CD4-positive, CD25-positive, alpha-beta regulatory T cell (primary cell): Measurements from ENCODE around the gene ALG1L2. TPM values are rescaled to one million over a fixed set of nuclear protein-coding genes. Genes with fewer than 3 reads are reported as not detected.
A peak's percentile ranks its signal among the peaks of the same experiment; 100 is the strongest.
"Not testable (repeated sequence)": the region's sequence is repeated elsewhere in the genome, so short reads cannot be mapped to it uniquely, and the experiment has no call there.

Source experiments
- ATAC-seq, 2 donors: fragments of 150-1000 bp; cut with Tn5 transposase; one replicate each; pipeline ENCODE4 v1.10.0; 2021; ENCODE audit warnings: low read depth in 2 of 2, moderate number of reproducible peaks in 2 of 2, moderate library complexity in 1 of 2
- DNase-seq, 3 donors: peaks; one replicate each; pipeline versions ENCODE4 v3.0.0 to v3.0.0-alpha.2; 2012 to 2022; ENCODE audit warnings: mixed read lengths in 1 of 3
- H3K27ac ChIP-seq: one replicate; pipeline ENCODE4 v1.7.0; 2013; ENCODE audit warnings: mild to moderate bottlenecking, low read length; ENCODE audit not compliant: insufficient read depth, poor library complexity, severe bottlenecking
- H3K27me3 ChIP-seq: one replicate; pipeline ENCODE4 v1.7.0; 2013; ENCODE audit warnings: low read length; ENCODE audit not compliant: control insufficient read depth, insufficient read depth
- H3K36me3 ChIP-seq: one replicate; pipeline ENCODE4 v1.7.0; 2013; ENCODE audit warnings: mild to moderate bottlenecking, low read length, moderate library complexity; ENCODE audit not compliant: control insufficient read depth, insufficient read depth
- H3K4me1 ChIP-seq: 2 replicates; pipeline ENCODE4 v1.7.0; 2013; ENCODE audit warnings: mild to moderate bottlenecking, low read length; ENCODE audit not compliant: insufficient read depth, control insufficient read depth, poor library complexity, severe bottlenecking
- H3K4me3 ChIP-seq: one replicate; pipeline ENCODE4 v1.7.0; 2013; ENCODE audit warnings: low read depth, mild to moderate bottlenecking, low read length, moderate library complexity
- H3K9me3 ChIP-seq, 2 experiments: 1 replicate in 1 of 2; 2 replicates in 1 of 2; pipeline ENCODE4 v1.7.0; 2013; ENCODE audit warnings: low read length in 2 of 2, mild to moderate bottlenecking in 1 of 2, moderate library complexity in 1 of 2; ENCODE audit not compliant: control insufficient read depth in 2 of 2
- H3K27ac Mint-ChIP-seq, 3 donors: one replicate each; pipeline ENCODE4 v1.8.0; 2020 to 2022; ENCODE audit warnings: mild to moderate bottlenecking in 3 of 3, mixed read lengths in 3 of 3, moderate library complexity in 2 of 3
- H3K27me3 Mint-ChIP-seq: one replicate; pipeline ENCODE4 v1.8.0; 2022; ENCODE audit warnings: mild to moderate bottlenecking, mixed read lengths
- H3K36me3 Mint-ChIP-seq: one replicate; pipeline ENCODE4 v1.8.0; 2020; ENCODE audit warnings: mixed read lengths
- H3K4me1 Mint-ChIP-seq, 4 donors: one replicate each; pipeline ENCODE4 v1.8.0; 2020 to 2022; ENCODE audit warnings: mixed read lengths in 4 of 4, mild to moderate bottlenecking in 1 of 4
- H3K4me3 Mint-ChIP-seq, 4 donors: one replicate each; pipeline ENCODE4 v1.8.0; 2020 to 2022; ENCODE audit warnings: mild to moderate bottlenecking in 4 of 4, mixed read lengths in 4 of 4, moderate library complexity in 3 of 4
- H3K9me3 Mint-ChIP-seq, 7 donors: one replicate each; pipeline ENCODE4 v1.8.0; 2020 to 2022; ENCODE audit warnings: mixed read lengths in 7 of 7, mild to moderate bottlenecking in 3 of 7, moderate library complexity in 2 of 7
- polyA plus RNA-seq, 4 donors: library from polyadenylated mRNA; unstranded; fragments of 300-500 nt; fragmentation: Illumina TruSeq; gene quantifications; one replicate each; pipeline ENCODE4 v1.2.3, GENCODE V29; 2021
- total RNA-seq: library from RNA; stranded (reverse); gene quantifications from one replicate; pipeline ENCODE4 v1.2.3, GENCODE V29; 2022

The ALG1L2 gene
- total and polyA plus RNA-seq, 5 donors from 2014 or later: 0.30 to 1.4 TPM; not detected in 3

DNA sequence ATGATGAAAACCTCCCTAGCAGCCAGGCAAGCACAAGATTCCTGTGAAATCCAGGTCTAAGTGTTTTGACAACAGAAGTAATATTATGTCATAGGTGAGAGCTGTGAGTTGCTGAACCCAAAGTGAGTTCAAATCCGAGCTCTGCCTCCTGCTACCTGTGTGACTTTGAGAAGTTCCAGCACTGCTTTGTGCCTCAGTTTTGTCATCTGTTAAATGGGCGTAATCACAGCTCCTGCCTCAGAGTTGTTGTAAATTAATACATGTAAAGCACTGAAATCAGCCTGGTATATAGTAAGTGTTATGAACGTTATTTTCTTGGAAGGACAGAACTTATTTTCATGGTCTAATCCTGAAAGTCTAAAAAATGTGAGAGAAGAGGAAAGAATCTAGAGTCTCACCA lies 38.7 kb downstream of the ALG1L2 start:
- H3K4me1 Mint-ChIP-seq, H3K9me3 Mint-ChIP-seq, H3K4me3 Mint-ChIP-seq, H3K27ac ChIP-seq, H3K36me3 Mint-ChIP-seq, DNase-seq, H3K27ac Mint-ChIP-seq, H3K9me3 ChIP-seq, H3K4me3 ChIP-seq, H3K36me3 ChIP-seq, H3K27me3 ChIP-seq, ATAC-seq, H3K4me1 ChIP-seq: not testable (repeated sequence)
- peaks cover 11% of the 10 kb centered on the region for H3K27me3 Mint-ChIP-seq

DNA sequence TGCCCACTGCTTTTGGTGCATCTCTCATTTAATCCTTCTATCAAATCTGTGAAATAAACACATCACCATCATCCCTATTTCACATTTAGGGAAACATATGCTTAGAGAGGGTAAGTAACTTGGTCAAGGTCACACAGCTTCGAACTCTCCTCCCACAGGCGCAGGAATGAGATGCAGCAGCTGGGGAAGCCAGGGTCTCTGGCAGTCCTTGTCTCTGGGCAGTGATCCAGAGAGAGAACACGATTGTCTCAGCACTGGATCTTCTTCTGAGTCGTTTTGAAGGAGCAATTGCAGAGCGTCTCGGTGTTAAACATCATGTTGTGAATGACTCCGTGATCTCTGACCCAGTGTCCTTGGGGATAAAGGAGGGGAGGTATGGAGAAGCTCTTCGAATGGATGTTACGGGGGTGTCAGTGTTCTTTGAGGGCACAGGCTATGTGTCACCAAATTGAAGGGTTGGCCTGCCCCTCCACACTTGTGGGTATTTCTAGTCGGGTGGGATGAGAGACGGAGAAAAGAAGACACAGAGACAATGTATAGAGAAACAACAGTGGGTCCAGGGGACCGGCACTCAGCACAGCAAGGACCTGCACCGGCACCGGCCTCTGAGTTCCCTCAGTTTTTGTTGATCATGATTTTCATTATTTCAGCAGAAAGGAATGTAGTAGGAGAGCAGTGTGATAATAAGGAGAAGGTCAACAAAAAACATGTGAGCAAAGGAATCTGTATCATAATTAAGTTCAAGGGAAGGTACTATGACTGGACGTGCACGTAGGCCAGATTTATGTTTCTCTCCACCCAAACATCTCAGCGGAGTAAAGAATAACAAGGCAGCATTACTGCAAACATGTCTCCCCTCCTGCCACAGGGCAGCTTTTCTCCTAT lies 41.5 kb downstream of the ALG1L2 start:
- not testable (repeated sequence) for H3K4me1 ChIP-seq, H3K36me3 Mint-ChIP-seq, H3K36me3 ChIP-seq, H3K9me3 Mint-ChIP-seq, H3K27ac ChIP-seq, H3K27me3 ChIP-seq, H3K9me3 ChIP-seq, H3K27ac Mint-ChIP-seq, DNase-seq, H3K4me1 Mint-ChIP-seq, ATAC-seq, H3K4me3 ChIP-seq, H3K4me3 Mint-ChIP-seq
- H3K27me3 Mint-ChIP-seq: peaks cover 11% of the 10 kb centered on the region

DNA sequence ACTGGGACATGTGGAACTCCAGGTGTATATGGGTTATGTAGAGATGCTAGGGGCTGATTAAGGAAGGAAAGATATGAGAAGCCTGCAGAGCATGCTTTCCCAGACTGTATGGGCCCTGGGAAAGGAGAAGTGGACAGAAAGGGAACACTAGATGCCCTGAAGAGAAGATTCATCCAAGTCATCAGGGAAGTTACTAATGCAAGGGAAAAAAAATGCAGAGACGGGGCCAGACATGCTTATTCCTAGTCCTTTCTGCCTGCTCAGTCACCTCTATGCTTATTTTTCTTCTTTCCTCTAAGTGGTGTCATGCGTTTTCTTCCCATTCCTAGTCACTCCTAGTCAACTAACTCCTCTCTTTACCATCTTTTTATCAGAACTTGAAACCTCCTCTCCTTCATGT lies 43.8 kb downstream of the ALG1L2 start:
- H3K9me3 ChIP-seq, DNase-seq, H3K27me3 ChIP-seq, H3K36me3 Mint-ChIP-seq, H3K4me1 Mint-ChIP-seq, H3K27ac Mint-ChIP-seq, H3K4me1 ChIP-seq, H3K27ac ChIP-seq, H3K4me3 Mint-ChIP-seq, H3K9me3 Mint-ChIP-seq, H3K36me3 ChIP-seq, H3K4me3 ChIP-seq, ATAC-seq: not testable (repeated sequence)
- H3K27me3 Mint-ChIP-seq: peaks cover 11% of the 10 kb centered on the region

DNA sequence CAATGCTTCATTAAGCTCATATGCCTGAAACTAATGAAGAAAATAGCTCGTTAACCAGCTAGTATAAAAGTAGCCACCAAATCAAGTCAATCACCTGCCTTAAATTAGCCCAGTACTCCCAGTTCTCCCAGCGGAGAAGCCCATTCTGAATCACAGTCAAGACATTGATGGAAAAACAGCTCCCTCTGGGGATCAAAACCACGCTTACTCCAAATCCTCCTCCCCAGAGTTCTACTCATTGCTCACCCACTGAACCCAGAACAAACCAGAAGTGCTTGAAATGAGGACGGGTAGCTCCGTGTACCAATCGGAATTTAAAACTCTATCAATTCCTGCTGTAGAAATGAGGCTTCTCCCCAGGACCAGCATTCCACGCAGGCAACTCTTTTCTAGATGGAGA lies 54.7 kb downstream of the ALG1L2 start:
- not testable (repeated sequence) for H3K36me3 ChIP-seq, H3K27ac ChIP-seq, ATAC-seq, H3K4me3 Mint-ChIP-seq, H3K9me3 ChIP-seq, H3K27me3 Mint-ChIP-seq, H3K4me1 ChIP-seq, H3K27ac Mint-ChIP-seq, DNase-seq, H3K9me3 Mint-ChIP-seq, H3K4me1 Mint-ChIP-seq, H3K4me3 ChIP-seq, H3K36me3 Mint-ChIP-seq, H3K27me3 ChIP-seq

DNA sequence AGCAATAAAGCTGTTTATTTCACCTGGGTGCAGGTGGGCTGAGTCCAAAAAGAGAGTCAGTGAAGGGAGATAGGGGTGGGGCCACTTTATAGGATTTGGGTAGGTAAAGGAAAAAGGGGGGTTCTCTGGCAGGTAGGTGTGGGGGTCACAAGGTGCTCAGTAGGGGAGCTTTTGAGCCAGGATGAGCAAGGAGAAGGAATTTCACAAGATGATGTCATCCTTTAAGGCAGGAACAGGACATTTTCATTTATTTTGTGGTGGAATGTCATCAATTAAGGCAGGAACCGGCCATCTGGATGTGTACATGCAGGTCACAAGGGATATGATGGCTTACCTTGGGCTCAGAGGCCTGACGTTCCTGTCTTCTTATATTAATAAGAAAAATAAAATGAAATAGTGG lies 56.1 kb downstream of the ALG1L2 start:
- not testable (repeated sequence) for ATAC-seq, H3K4me1 ChIP-seq, H3K4me3 Mint-ChIP-seq, H3K27me3 Mint-ChIP-seq, H3K36me3 Mint-ChIP-seq, H3K9me3 Mint-ChIP-seq, H3K4me1 Mint-ChIP-seq, H3K27me3 ChIP-seq, H3K27ac ChIP-seq, H3K36me3 ChIP-seq, H3K9me3 ChIP-seq, H3K27ac Mint-ChIP-seq, DNase-seq, H3K4me3 ChIP-seq

DNA sequence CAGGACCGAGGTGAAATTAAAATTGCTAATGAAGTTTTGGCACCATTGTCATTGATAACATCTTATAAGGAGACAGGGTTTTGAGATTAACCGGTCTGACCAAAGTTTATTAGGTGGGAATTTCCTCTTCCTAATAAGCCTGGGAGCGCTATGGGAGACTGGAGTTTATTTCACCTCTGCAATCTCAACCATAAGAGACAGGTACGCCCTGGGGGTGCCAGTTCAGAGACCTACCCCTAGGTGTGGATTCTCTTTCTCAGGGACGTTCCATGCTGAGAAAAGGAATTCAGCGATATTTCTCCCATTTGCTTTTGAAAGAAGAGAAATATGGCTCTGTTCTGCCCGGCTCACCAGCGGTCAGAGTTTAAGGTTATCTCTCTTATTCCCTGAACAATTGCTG lies 57.4 kb downstream of the ALG1L2 start:
- not testable (repeated sequence) for DNase-seq, ATAC-seq, H3K4me1 Mint-ChIP-seq, H3K9me3 ChIP-seq, H3K4me1 ChIP-seq, H3K27ac Mint-ChIP-seq, H3K9me3 Mint-ChIP-seq, H3K27ac ChIP-seq, H3K27me3 ChIP-seq, H3K4me3 Mint-ChIP-seq, H3K36me3 Mint-ChIP-seq, H3K4me3 ChIP-seq, H3K36me3 ChIP-seq, H3K27me3 Mint-ChIP-seq

DNA sequence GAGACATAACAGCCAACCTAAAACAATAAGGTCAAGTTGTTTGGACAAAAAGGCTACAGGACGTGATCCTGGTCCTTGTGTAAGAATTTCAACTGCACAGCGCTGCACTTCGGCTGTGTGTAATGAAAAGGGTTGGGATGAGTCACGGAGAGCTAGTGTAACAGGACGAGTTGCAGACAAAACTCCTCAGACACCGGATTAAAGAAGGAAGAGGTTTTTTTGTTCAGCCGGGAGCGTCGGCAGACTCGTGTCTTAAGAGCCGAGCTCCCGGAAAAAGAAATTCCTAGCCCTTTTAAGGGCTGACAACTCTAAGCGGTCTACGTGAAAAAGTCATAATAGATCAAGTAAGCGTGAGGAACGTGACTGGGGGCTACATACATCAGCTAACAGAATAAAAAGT lies 59.1 kb downstream of the ALG1L2 start:
- not testable (repeated sequence) for ATAC-seq, H3K27me3 Mint-ChIP-seq, H3K4me3 Mint-ChIP-seq, H3K36me3 Mint-ChIP-seq, H3K4me1 ChIP-seq, H3K36me3 ChIP-seq, H3K27ac ChIP-seq, H3K4me3 ChIP-seq, H3K9me3 ChIP-seq, H3K27me3 ChIP-seq, H3K4me1 Mint-ChIP-seq, H3K9me3 Mint-ChIP-seq, DNase-seq
- H3K27ac Mint-ChIP-seq: peak overlapping the region in 1 of 3 donors; percentile 18

DNA sequence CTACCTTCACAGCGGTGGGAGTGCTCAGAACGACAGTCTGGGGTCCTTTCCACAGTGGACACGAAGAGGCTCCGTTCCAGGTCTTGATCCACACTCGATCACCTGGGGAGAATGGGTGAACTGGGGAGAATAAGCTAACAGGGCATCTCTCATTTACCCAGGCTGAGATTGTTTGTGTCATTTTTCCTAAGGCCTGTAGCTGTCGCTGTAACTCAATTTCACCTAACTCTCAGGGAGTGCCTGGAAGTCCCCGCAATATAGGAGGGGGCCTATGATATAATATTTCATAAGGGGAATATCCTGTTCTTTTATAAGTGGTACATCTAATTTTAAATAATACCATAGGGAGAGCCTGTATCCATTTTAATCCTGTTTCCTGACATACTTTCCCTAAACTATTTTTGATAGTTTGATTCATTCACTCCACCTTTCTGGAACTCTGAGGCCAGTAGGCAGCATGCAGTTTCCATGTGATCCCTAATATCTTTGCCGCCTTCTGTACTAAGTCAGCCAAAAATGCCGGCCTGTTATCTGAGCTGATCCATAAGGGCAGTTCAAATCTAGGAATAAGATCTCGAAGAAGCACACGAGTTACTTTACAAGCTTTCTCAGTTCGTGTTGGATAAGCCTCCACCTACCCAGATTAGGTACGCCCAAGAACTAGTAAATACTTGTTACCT lies 62.2 kb downstream of the ALG1L2 start:
- H3K4me1 ChIP-seq, H3K4me3 ChIP-seq, DNase-seq, H3K27me3 ChIP-seq, ATAC-seq, H3K27ac Mint-ChIP-seq, H3K27ac ChIP-seq, H3K36me3 Mint-ChIP-seq, H3K27me3 Mint-ChIP-seq, H3K9me3 ChIP-seq, H3K4me3 Mint-ChIP-seq, H3K36me3 ChIP-seq, H3K9me3 Mint-ChIP-seq, H3K4me1 Mint-ChIP-seq: not testable (repeated sequence)
